ENCODE measurements around the gene OLFML2B.
"Not testable (repeated sequence)": the region's sequence is repeated elsewhere in the genome, so short reads cannot be mapped to it uniquely, and the experiment has no call there.

The OLFML2B gene

DNA sequence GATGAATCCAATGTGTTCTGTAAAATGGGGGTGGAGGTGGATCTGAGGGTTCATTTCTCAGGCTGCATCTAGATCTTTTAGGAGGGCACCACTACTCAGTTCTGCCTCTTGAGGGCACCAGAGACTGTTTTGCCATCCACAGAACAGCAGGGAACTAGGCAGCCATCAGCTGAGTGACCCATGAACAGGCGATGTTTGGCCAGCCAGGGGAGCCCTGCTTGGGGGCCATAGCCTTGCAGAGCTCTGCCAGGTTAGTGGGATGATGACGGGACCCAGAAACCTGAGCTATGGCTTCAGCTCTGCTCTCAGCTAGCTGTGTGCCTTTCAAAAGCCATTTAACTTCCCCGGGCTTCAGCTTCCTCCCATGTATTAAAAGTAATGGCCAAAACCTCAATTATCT is 32.4 kb upstream of the OLFML2B start:
- DNase-seq (ENCODE audit: low read depth): peak; percentile 80
- peak; percentile 97 for TF ChIP-seq CTCF (IDR thresholded peaks at IDR 0.05; ENCODE audit: low read length, missing control alignments)
- H3K4me3 ChIP-seq (replicated peaks; ENCODE audit: low read depth, low read length): no peak overlapping the region

- DNase-seq (ENCODE audit: low read depth): peak; percentile 85
- H3K4me3 ChIP-seq (replicated peaks; ENCODE audit: low read depth, low read length): no peak overlapping the region
- peak; percentile 3 for TF ChIP-seq CTCF (IDR thresholded peaks at IDR 0.05; ENCODE audit: low read length, missing control alignments)
These were observed 31.4 kb upstream of the OLFML2B start for GRCh38 chr1:162055062-162055461.

GRCh38 chr1:162053949-162054348 is 30.3 kb upstream of the OLFML2B start:
- not testable (repeated sequence) for H3K4me3 ChIP-seq (replicated peaks; ENCODE audit: low read depth, low read length); DNase-seq (ENCODE audit: low read depth)

GRCh38 chr1:162046921-162047320 is 23.3 kb upstream of the OLFML2B start:
- no peak for TF ChIP-seq CTCF (IDR thresholded peaks at IDR 0.05; ENCODE audit: low read length, missing control alignments)
- H3K4me3 ChIP-seq (replicated peaks; ENCODE audit: low read depth, low read length): no peak overlapping the region
- no peak for DNase-seq (ENCODE audit: low read depth)

DNA sequence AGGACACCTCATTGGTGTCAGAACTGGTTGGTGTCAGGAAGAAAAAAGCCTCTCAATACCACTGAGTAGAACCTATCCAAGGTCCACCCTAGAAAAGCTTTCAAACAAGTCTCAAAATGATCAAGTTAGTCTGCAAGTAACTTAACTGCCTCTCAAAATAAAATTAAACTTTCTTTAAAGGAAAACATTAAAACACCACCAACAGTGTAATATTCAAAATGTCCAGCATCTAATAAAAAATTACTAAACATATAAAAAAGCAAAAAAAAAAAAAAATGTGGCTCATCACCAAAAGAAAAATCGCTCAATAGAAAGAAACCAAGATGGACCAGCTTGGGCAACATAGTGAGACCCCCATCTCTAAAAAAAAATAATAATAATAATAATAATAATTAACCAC is 18.7 kb upstream of the OLFML2B start:
- no peak overlapping the region for H3K4me3 ChIP-seq (replicated peaks; ENCODE audit: low read depth, low read length)
- DNase-seq (ENCODE audit: low read depth): no peak
- no peak for TF ChIP-seq CTCF (IDR thresholded peaks at IDR 0.05; ENCODE audit: low read length, missing control alignments)

- no peak overlapping the region for H3K4me3 ChIP-seq (replicated peaks; ENCODE audit: low read depth, low read length)
- DNase-seq (ENCODE audit: low read depth): peak; percentile 69
- TF ChIP-seq CTCF (IDR thresholded peaks at IDR 0.05; ENCODE audit: low read length, missing control alignments): peak; percentile 74
These were observed 17.0 kb upstream of the OLFML2B start for GRCh38 chr1:162040657-162041056.

DNA sequence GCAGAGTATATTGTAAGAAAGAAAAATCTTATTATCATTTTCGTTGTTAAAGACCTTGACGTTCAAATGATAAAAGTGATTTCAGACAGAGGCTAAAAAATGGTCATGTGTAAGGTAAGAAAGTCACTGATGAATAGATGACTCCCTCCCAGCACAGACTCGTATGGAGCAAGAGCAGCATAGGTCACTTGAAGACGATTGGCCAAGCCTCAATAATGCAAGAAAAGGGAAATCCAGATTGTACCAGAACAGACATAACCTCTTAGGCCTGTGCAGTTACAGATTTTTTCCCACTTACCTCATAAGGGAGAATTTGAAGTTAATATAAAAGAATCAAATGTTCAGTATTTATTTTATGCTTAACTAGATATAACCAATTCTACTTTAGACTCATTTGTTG is 16.3 kb upstream of the OLFML2B start:
- no peak overlapping the region for H3K4me3 ChIP-seq (replicated peaks; ENCODE audit: low read depth, low read length)
- no peak for TF ChIP-seq CTCF (IDR thresholded peaks at IDR 0.05; ENCODE audit: low read length, missing control alignments)
- no peak for DNase-seq (ENCODE audit: low read depth)

GRCh38 chr1:162038624-162039023 is 15.0 kb upstream of the OLFML2B start:
- no peak for TF ChIP-seq CTCF (IDR thresholded peaks at IDR 0.05; ENCODE audit: low read length, missing control alignments)
- no peak for DNase-seq (ENCODE audit: low read depth)
- no peak overlapping the region for H3K4me3 ChIP-seq (replicated peaks; ENCODE audit: low read depth, low read length)

All from fibroblast of pulmonary artery (primary cell).